Measurements from ENCODE around the gene COX19.

Gene COX19

GRCh38 chr7:985127-985416, 9.7 kb upstream of the COX19 start:
- H3K9me3 Mint-ChIP-seq: no peaks in the 10 kb centered on the region
- DNase-seq (ENCODE audit: low spot score in 2 of 2): no peak
- H3K36me3 Mint-ChIP-seq (ENCODE audit: insufficient read depth): peaks cover 2% of the 10 kb centered on the region
- H3K4me1 Mint-ChIP-seq: no peaks in the 10 kb centered on the region
- no peak overlapping the region for H3K4me3 Mint-ChIP-seq
- H3K27me3 Mint-ChIP-seq: peaks cover 15% of the 10 kb centered on the region
- H3K27ac Mint-ChIP-seq (ENCODE audit: low read depth): no peak overlapping the region
- no peak for ATAC-seq (replicated peaks; ENCODE audit: extremely low read depth, poor library complexity, severe bottlenecking)

- Mint-ChIP-seq H3K27ac (ENCODE audit: low read depth) (no peak overlapping the region), H3K27me3 (peaks cover 15% of the 10 kb centered on the region), H3K36me3 (ENCODE audit: insufficient read depth) (peaks cover 2% of the 10 kb centered on the region), H3K9me3 (no peaks in the 10 kb centered on the region), H3K4me1 (no peaks in the 10 kb centered on the region), H3K4me3 (no peak overlapping the region)
- DNase-seq (ENCODE audit: low spot score in 2 of 2): no peak
- ATAC-seq (replicated peaks; ENCODE audit: extremely low read depth, poor library complexity, severe bottlenecking): no peak
These were observed 9.2 kb upstream of the COX19 start for GRCh38 chr7:984361-985126.

GRCh38 chr7:983616-984071, 8.3 kb upstream of the COX19 start:
- Mint-ChIP-seq H3K4me1 (no peaks in the 10 kb centered on the region), H3K36me3 (ENCODE audit: insufficient read depth) (peaks cover 2% of the 10 kb centered on the region), H3K27me3 (peaks cover 15% of the 10 kb centered on the region), H3K27ac (ENCODE audit: low read depth) (no peak overlapping the region), H3K4me3 (no peak overlapping the region), H3K9me3 (no peaks in the 10 kb centered on the region)
- ATAC-seq (replicated peaks; ENCODE audit: extremely low read depth, poor library complexity, severe bottlenecking) (no peak), DNase-seq (ENCODE audit: low spot score in 2 of 2) (no peak)

GRCh38 chr7:983004-983615, 7.8 kb upstream of the COX19 start, which contains the start of gene CYP2W1:
Gene CYP2W1 (plus strand): TSS chr7:983181. CDS start chr7:983212, 31 bp downstream.
- H3K36me3 Mint-ChIP-seq (ENCODE audit: insufficient read depth): peaks cover 2% of the 10 kb centered on the region
- H3K4me3 Mint-ChIP-seq: no peak within 1 kb of the TSS
- no peak within 1 kb of the TSS for H3K27ac Mint-ChIP-seq (ENCODE audit: low read depth)
- no peak for DNase-seq (ENCODE audit: low spot score in 2 of 2)
- peaks cover 15% of the 10 kb centered on the region for H3K27me3 Mint-ChIP-seq
- no peaks in the 10 kb centered on the region for H3K4me1 Mint-ChIP-seq
- no peaks in the 10 kb centered on the region for H3K9me3 Mint-ChIP-seq
- no peak for ATAC-seq (replicated peaks; ENCODE audit: extremely low read depth, poor library complexity, severe bottlenecking)

- Mint-ChIP-seq H3K36me3 (ENCODE audit: insufficient read depth) (peaks cover 2% of the 10 kb centered on the region), H3K4me3 (no peak overlapping the region), H3K27me3 (peaks cover 15% of the 10 kb centered on the region), H3K27ac (ENCODE audit: low read depth) (no peak overlapping the region), H3K9me3 (no peaks in the 10 kb centered on the region), H3K4me1 (no peaks in the 10 kb centered on the region)
- DNase-seq (ENCODE audit: low spot score in 2 of 2) (no peak), ATAC-seq (replicated peaks; ENCODE audit: extremely low read depth, poor library complexity, severe bottlenecking) (no peak)
These were observed 7.2 kb upstream of the COX19 start for GRCh38 chr7:982511-983003.

- no peak overlapping the region for H3K27ac Mint-ChIP-seq (ENCODE audit: low read depth)
- H3K9me3 Mint-ChIP-seq: no peaks in the 10 kb centered on the region
- H3K4me3 Mint-ChIP-seq: no peak overlapping the region
- H3K36me3 Mint-ChIP-seq (ENCODE audit: insufficient read depth): peaks cover 2% of the 10 kb centered on the region
- no peak for DNase-seq (ENCODE audit: low spot score in 2 of 2)
- no peak for ATAC-seq (replicated peaks; ENCODE audit: extremely low read depth, poor library complexity, severe bottlenecking)
- H3K27me3 Mint-ChIP-seq: peaks cover 15% of the 10 kb centered on the region
- no peaks in the 10 kb centered on the region for H3K4me1 Mint-ChIP-seq
These were observed 6.6 kb upstream of the COX19 start for GRCh38 chr7:981793-982510.

- DNase-seq (ENCODE audit: low spot score in 2 of 2): no peak
- no peaks in the 10 kb centered on the region for H3K4me1 Mint-ChIP-seq
- H3K36me3 Mint-ChIP-seq (ENCODE audit: insufficient read depth): peaks cover 2% of the 10 kb centered on the region
- no peaks in the 10 kb centered on the region for H3K27me3 Mint-ChIP-seq
- no peak overlapping the region for H3K4me3 Mint-ChIP-seq
- no peak for ATAC-seq (replicated peaks; ENCODE audit: extremely low read depth, poor library complexity, severe bottlenecking)
- no peak overlapping the region for H3K27ac Mint-ChIP-seq (ENCODE audit: low read depth)
- no peaks in the 10 kb centered on the region for H3K9me3 Mint-ChIP-seq
These were observed 4.7 kb upstream of the COX19 start for GRCh38 chr7:979886-980571.

- ATAC-seq (replicated peaks; ENCODE audit: extremely low read depth, poor library complexity, severe bottlenecking): no peak
- H3K36me3 Mint-ChIP-seq (ENCODE audit: insufficient read depth): peaks cover 7% of the 10 kb centered on the region
These were observed 3.8 kb upstream of the COX19 start for GRCh38 chr7:979151-979550.

GRCh38 chr7:978416-979091, 3.2 kb upstream of the COX19 start:
- ATAC-seq (replicated peaks; ENCODE audit: extremely low read depth, poor library complexity, severe bottlenecking) (no peak), DNase-seq (ENCODE audit: low spot score in 2 of 2) (no peak)
- H3K36me3 Mint-ChIP-seq (ENCODE audit: insufficient read depth): peaks cover 7% of the 10 kb centered on the region
- no peaks in the 10 kb centered on the region for H3K9me3 Mint-ChIP-seq
- H3K4me3 Mint-ChIP-seq: no peak overlapping the region
- no peaks in the 10 kb centered on the region for H3K27me3 Mint-ChIP-seq
- H3K27ac Mint-ChIP-seq (ENCODE audit: low read depth): no peak overlapping the region
- peaks cover 9% of the 10 kb centered on the region for H3K4me1 Mint-ChIP-seq

More at GRCh38 chr7:979151-979550, 3.8 kb upstream of the COX19 start:
- H3K4me1 Mint-ChIP-seq: peaks cover 8% of the 10 kb centered on the region
- no peaks in the 10 kb centered on the region for H3K9me3 Mint-ChIP-seq
- H3K4me3 Mint-ChIP-seq: no peak overlapping the region
- H3K27me3 Mint-ChIP-seq: no peaks in the 10 kb centered on the region
- H3K27ac Mint-ChIP-seq (ENCODE audit: low read depth): no peak overlapping the region
- DNase-seq (ENCODE audit: low spot score in 2 of 2): no peak

GRCh38 chr7:978049-978346, 2.6 kb upstream of the COX19 start:
- Mint-ChIP-seq H3K27ac (ENCODE audit: low read depth) (no peak overlapping the region), H3K4me3 (no peak overlapping the region)
- DNase-seq (ENCODE audit: low spot score in 2 of 2): no peak

GRCh38 chr7:977326-978048, 2.1 kb upstream of the COX19 start:
- ATAC-seq (replicated peaks; ENCODE audit: extremely low read depth, poor library complexity, severe bottlenecking) (no peak), DNase-seq (ENCODE audit: low spot score in 2 of 2) (no peak)
- Mint-ChIP-seq H3K27ac (ENCODE audit: low read depth) (no peak overlapping the region), H3K9me3 (no peaks in the 10 kb centered on the region), H3K4me3 (no peak overlapping the region), H3K36me3 (ENCODE audit: insufficient read depth) (peaks cover 13% of the 10 kb centered on the region), H3K4me1 (peaks cover 9% of the 10 kb centered on the region), H3K27me3 (no peaks in the 10 kb centered on the region)

More at GRCh38 chr7:978049-978346, 2.6 kb upstream of the COX19 start:
- H3K36me3 Mint-ChIP-seq (ENCODE audit: insufficient read depth): peaks cover 9% of the 10 kb centered on the region
- no peaks in the 10 kb centered on the region for H3K27me3 Mint-ChIP-seq
- no peak for ATAC-seq (replicated peaks; ENCODE audit: extremely low read depth, poor library complexity, severe bottlenecking)
- H3K9me3 Mint-ChIP-seq: no peaks in the 10 kb centered on the region
- peaks cover 9% of the 10 kb centered on the region for H3K4me1 Mint-ChIP-seq

Data from central memory CD8-positive, alpha-beta T cell (primary cell).